GM19395 (cell line): Measurements from ENCODE around the gene RYK.
"Not testable (repeated sequence)": the region's sequence is repeated elsewhere in the genome, so short reads cannot be mapped to it uniquely, and the experiment has no call there.

Source experiments
- ATAC-seq: cut with Tn5 transposase; IDR thresholded peaks from one replicate; pipeline ENCODE4 v1.9.1; 2021; ENCODE audit warnings: mild to moderate bottlenecking, moderate library complexity; ENCODE audit not compliant: unreplicated experiment

Gene RYK

GRCh38 chr3:134250717-134251220, at the start of gene RYK:
RYK (minus strand) TSS chr3:134250859; CDS start chr3:134250654, 205 bp downstream.
- ATAC-seq: peak; percentile 74

DNA sequence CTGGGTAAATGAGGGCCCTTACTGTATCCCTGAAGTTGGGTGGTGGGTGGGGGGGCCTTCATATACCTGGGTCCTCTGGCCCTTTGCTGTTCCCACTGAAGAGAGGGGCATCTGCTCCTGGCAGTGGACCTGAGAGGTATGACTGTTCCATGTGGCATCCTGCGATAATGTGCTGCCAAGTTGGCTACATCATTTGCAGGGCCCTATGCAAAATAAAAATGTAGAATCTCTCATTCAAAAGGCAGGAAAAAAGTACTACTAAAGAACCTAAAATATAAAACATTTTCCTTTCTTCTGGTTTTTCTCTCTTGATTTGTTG, 49.2 kb upstream of the RYK start:
- no peak for ATAC-seq

DNA sequence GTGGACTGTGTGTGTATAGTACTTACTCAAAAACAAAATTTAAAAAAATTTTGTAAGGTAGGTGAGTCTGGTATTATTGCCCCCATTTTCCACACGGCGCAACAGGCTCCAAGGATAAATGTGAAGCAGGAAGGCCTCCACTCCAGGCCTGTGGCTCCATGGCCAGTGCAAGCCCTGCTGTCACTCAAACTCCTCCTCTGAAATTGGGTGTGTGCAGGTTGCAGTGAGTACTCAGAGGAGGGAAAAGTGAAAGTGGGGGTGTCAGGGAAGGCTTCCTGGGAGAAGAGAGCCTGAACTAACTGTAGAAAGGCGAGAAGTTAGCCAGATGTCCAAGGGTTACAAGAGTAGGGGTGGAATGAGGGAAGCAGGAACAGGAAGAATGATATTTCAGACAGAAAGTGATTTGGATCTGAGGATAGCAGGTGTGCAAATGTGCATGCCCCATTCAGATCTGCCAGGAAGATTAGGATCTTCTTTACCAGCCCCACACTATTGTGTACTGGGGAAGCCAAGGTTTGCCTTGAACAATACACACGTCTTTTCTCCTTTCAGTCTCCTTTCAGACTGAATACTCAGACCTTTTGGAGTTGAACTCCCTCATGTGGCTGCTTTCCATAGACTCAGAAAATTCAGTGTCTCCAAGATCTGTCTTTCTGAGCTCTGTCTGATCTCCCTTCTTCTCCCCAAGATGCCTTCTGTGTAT, 48.7 kb upstream of the RYK start:
- ATAC-seq: no peak

GRCh38 chr3:134298249-134298648, 47.6 kb upstream of the RYK start:
- no peak for ATAC-seq

GRCh38 chr3:134296616-134297015, 46.0 kb upstream of the RYK start:
- no peak for ATAC-seq

DNA sequence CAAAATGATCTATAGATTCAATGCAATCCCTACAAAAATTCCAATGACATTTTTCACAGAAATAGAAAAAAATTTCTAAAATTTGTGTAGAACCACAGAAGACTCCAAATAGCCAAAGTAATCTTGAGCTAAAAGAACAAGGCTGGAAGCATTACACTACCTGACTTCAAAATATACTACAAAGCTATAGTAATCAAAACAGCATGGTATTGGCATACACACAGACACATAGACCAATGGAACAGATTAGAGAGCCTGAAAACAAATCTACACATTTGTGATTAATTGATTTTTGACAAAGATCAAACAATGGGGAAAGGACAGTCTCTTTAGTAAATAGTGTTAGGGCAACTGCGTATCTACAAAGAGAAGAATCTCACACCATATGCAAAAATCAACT, 45.3 kb upstream of the RYK start:
- no peak for ATAC-seq

GRCh38 chr3:134294302-134295280, 43.9 kb upstream of the RYK start:
- peak; percentile 100 for ATAC-seq

GRCh38 chr3:134291319-134292254, 40.9 kb upstream of the RYK start:
- ATAC-seq: no peak

GRCh38 chr3:134287512-134287911, 36.9 kb upstream of the RYK start:
- ATAC-seq: no peak

DNA sequence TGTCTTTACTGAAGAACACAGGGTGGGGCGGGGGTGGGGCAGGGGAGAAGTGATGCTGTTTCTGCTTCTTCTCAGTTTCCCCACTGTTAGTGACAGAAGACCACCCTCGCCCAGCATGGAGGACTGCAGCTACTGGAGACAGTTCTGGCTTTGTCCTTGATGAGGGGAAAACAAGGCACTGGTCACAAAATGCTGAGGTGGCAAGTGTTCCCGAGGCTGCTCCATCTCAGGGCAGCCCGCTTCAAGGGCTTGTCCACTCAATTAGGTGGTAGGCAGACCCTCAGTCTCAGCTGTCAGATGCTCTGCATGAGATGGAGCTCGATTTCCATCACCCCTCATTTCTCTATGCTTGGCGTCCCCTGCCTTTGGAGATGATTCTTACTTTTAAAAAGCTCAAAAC, 33.8 kb upstream of the RYK start:
- ATAC-seq: no peak

DNA sequence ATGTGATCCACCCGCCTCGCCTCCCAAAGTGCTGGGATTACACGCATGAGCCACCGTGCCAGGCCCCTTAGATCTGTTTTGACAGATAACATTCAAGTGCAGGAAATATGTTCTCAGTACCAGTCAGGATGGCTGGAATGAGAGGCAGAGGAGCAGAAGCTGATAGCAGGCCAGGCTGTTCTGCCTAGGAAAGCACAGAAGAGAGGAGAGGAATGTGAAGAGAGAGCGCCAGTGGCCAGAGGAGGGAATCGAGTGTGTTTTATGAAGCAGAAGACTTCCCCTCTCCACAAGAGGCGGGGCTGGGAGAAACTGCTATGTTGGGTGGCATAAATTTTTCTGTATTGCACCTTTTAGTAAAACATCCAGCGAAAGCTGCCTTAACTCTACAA, 32.0 kb upstream of the RYK start:
- ATAC-seq: no peak

DNA sequence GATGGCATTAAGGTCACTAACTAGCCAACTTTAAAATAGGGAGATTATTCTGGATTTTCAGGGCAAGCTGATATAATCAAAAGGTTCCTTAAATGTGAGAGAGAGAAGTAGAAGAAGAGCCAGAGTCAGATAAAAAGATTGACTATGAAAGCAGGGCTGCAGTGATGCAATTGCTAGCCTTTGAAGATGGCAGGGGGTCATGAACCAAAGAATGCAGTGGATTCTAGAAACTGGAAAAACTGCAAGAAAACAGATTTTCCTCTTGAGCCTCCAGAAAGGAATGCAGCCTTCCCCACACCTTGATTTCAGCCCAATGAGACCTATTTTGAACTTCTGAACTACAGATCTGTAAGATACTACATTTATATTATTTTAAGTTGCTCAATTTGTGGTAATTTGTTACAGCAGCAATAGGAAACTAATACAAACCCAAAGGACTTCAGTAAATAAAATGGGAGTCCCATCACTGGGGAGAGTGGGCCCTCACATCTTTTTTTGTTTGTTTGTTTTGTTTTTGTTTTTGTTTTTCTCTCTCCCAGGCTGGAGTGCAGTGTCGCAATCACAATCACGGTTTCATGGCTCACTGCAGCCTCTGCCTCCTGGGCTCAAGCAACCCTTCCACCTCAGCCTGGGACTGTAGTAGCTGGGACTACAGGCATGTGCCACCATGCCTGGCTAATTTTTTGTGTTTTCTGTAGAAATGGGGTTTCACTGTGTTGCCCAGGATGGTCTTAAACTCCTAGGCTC, 31.4 kb upstream of the RYK start:
- no peak for ATAC-seq

DNA sequence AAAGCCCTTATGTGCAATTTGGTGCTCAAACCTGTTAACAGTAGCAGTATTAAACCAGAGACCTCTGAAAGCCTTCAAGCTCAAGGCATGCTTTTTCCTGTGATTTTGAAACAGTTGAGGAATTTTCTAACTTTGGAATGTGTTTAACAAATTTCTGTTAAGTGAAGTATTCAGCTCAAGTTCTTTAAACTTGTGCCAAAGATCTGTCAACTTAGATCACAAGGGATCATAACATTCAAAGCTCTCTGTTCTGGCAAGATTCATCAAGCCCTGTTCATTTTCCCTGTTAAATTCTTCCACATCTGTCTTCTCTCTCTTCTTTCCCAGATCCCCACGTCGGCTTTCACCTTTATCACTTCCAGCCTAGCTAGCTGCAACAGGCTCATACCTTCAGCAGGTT, 28.8 kb upstream of the RYK start:
- no peak for ATAC-seq

GRCh38 chr3:134277066-134277660, 26.5 kb upstream of the RYK start:
- no peak for ATAC-seq

GRCh38 chr3:134276086-134276485, 25.4 kb upstream of the RYK start:
- no peak for ATAC-seq

GRCh38 chr3:134275110-134275509, 24.5 kb upstream of the RYK start:
- not testable (repeated sequence) for ATAC-seq

- no peak for ATAC-seq
These were observed 23.9 kb upstream of the RYK start for GRCh38 chr3:134274571-134274970.

- no peak for ATAC-seq
These were observed 17.3 kb upstream of the RYK start for GRCh38 chr3:134267996-134268395.

- ATAC-seq: no peak
These were observed 10.3 kb upstream of the RYK start for GRCh38 chr3:134260987-134261386.
